Vagina (tissue), 2 donors: ENCODE measurements around the gene DNAJC6.

ENCODE experiments used
- POLR2A ChIP-seq, 2 donors: fragments of 450-650 bp; IDR thresholded peaks; one replicate each; pipeline ENCODE4 v1.6.1; 2017; ENCODE audit warnings: antibody characterized with exemption in 2 of 2, mild to moderate bottlenecking in 2 of 2, moderate library complexity in 2 of 2
- POLR2AphosphoS5 ChIP-seq, 2 donors: sonication (generic); formaldehyde crosslinking; IDR thresholded peaks; one replicate each; pipeline ENCODE4 v1.9.0; 2017; ENCODE audit warnings: antibody characterized with exemption in 2 of 2, mild to moderate bottlenecking in 2 of 2, low read depth in 1 of 2; ENCODE audit not compliant: insufficient read depth in 1 of 2
- TF ChIP-seq, protein P1 (sequence below), 3 experiments: fragments of 450-650 bp in 2 of 3; fragments of 200-600 bp in 1 of 3; sonication (generic) in 1 of 3; IDR thresholded peaks; one replicate each; pipeline ENCODE4 v1.5.1; 2017 to 2019; ENCODE audit warnings: antibody characterized with exemption in 3 of 3, mild to moderate bottlenecking in 2 of 3, moderate library complexity in 2 of 3

DNA sequence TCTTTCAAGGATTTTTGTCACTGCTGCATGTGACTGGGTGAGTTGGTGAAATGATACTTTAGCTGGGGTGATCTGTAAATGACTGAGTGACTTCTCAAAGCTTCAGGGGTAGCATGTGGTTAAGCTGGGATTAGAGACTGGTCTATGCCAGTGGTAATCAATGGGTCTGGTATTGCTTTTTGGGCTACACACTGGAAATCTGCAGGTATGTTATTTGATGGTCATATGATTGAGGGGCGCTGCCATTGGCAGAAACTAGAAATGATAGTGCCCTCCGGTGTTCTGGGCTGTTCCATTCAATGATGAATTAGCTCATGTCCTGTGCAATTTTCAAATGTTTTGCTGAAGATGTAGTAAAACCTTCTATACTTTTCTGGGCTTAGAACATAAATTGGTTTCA is 39.7 kb upstream of the DNAJC6 start:
- TF ChIP-seq POLR2AphosphoS5 (IDR thresholded peaks at IDR 0.05; ENCODE audit: insufficient read depth in 1 of 2, low read depth in 1 of 2): no peak
- TF ChIP-seq, protein P1, sequence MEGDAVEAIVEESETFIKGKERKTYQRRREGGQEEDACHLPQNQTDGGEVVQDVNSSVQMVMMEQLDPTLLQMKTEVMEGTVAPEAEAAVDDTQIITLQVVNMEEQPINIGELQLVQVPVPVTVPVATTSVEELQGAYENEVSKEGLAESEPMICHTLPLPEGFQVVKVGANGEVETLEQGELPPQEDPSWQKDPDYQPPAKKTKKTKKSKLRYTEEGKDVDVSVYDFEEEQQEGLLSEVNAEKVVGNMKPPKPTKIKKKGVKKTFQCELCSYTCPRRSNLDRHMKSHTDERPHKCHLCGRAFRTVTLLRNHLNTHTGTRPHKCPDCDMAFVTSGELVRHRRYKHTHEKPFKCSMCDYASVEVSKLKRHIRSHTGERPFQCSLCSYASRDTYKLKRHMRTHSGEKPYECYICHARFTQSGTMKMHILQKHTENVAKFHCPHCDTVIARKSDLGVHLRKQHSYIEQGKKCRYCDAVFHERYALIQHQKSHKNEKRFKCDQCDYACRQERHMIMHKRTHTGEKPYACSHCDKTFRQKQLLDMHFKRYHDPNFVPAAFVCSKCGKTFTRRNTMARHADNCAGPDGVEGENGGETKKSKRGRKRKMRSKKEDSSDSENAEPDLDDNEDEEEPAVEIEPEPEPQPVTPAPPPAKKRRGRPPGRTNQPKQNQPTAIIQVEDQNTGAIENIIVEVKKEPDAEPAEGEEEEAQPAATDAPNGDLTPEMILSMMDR (IDR thresholded peaks at IDR 0.05): no peak
- no peak for TF ChIP-seq POLR2A (IDR thresholded peaks at IDR 0.05)
